ENCODE results near the gene C2orf81. TPM values are rescaled to one million over a fixed set of nuclear protein-coding genes. Genes with fewer than 3 reads are reported as not detected.
"Not testable (repeated sequence)": the region's sequence is repeated elsewhere in the genome, so short reads cannot be mapped to it uniquely, and the experiment has no call there.

Gene C2orf81
- total and polyA plus RNA-seq, 12 donors, result 0.36 to 7.1 (median 1.8) TPM

GRCh38 chr2:74462054-74462785, 40.8 kb upstream of the C2orf81 start:
- Histone ChIP-seq H3K36me3 (replicated peaks in 1 of 2) (peaks cover 0 to 20% of the 10 kb centered on the region in 2 donors), H3K9me3 (replicated peaks in 1 of 3) (no peaks in the 10 kb centered on the region), H3K4me3 (no peak overlapping the region), H3K27me3 (no peaks in the 10 kb centered on the region), H3K27ac (no peak overlapping the region), H3K4me1 (replicated peaks in 1 of 2) (peaks cover 13 to 25% of the 10 kb centered on the region in 2 donors)
- 90 to 92% (median 91%) methylated on average over 14 to 20 of the region's 20 CpGs for WGBS, 4 donors
- TF ChIP-seq POLR2A (IDR thresholded peaks at IDR 0.05), result no peak
- TF ChIP-seq, protein P1, sequence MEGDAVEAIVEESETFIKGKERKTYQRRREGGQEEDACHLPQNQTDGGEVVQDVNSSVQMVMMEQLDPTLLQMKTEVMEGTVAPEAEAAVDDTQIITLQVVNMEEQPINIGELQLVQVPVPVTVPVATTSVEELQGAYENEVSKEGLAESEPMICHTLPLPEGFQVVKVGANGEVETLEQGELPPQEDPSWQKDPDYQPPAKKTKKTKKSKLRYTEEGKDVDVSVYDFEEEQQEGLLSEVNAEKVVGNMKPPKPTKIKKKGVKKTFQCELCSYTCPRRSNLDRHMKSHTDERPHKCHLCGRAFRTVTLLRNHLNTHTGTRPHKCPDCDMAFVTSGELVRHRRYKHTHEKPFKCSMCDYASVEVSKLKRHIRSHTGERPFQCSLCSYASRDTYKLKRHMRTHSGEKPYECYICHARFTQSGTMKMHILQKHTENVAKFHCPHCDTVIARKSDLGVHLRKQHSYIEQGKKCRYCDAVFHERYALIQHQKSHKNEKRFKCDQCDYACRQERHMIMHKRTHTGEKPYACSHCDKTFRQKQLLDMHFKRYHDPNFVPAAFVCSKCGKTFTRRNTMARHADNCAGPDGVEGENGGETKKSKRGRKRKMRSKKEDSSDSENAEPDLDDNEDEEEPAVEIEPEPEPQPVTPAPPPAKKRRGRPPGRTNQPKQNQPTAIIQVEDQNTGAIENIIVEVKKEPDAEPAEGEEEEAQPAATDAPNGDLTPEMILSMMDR (IDR thresholded peaks at IDR 0.05), result no peak
- no peak for DNase-seq
- intact Hi-C loops (cut with DNase I), result no loop called here

GRCh38 chr2:74461187-74462053, 40.0 kb upstream of the C2orf81 start:
- intact Hi-C loops (cut with DNase I), result no loop called here
- WGBS, 4 donors, result 89 to 96% (median 92%) methylated on average over 18 to 27 of the region's 27 CpGs
- no peak for DNase-seq

DNA sequence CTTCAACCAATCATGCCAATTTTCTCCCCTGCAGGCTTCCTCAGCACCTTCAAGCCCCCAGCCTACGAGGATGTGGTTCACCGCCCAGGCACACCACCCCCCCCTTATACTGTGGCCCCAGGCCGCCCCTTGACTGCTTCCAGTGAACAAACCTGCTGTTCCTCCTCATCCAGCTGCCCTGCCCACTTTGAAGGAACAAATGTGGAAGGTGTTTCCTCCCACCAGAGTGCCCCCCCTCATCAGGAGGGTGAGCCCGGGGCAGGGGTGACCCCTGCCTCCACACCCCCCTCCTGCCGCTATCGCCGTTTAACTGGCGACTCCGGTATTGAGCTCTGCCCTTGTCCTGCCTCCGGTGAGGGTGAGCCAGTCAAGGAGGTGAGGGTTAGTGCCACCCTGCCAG, 38.8 kb upstream of the C2orf81 start:
- peaks cover 18 to 40% of the 10 kb centered on the region in 2 donors for H3K4me1 ChIP-seq (replicated peaks in 1 of 2)
- H3K9me3 ChIP-seq (replicated peaks in 1 of 3); intact Hi-C loops (cut with DNase I); H3K27ac ChIP-seq; DNase-seq; H3K4me3 ChIP-seq; H3K27me3 ChIP-seq: not testable (repeated sequence)
- H3K36me3 ChIP-seq (replicated peaks in 1 of 2), result peaks cover 0 to 20% of the 10 kb centered on the region in 2 donors
- 71 to 83% (median 76%) methylated on average over 5 to 10 of the region's 10 CpGs for WGBS, 4 donors

More at GRCh38 chr2:74461187-74462053, 40.0 kb upstream of the C2orf81 start:
- Histone ChIP-seq H3K4me3 (no peak overlapping the region), H3K9me3 (replicated peaks in 1 of 3) (no peaks in the 10 kb centered on the region), H3K4me1 (replicated peaks in 1 of 2) (peaks cover 13 to 32% of the 10 kb centered on the region in 2 donors), H3K36me3 (replicated peaks in 1 of 2) (peaks cover 0 to 20% of the 10 kb centered on the region in 2 donors), H3K27me3 (no peaks in the 10 kb centered on the region), H3K27ac (no peak overlapping the region)
- TF ChIP-seq POLR2A (IDR thresholded peaks at IDR 0.05), result no peak
- TF ChIP-seq, protein P1 (IDR thresholded peaks at IDR 0.05), result peak in 1 of 6 experiments; percentile 17

DNA sequence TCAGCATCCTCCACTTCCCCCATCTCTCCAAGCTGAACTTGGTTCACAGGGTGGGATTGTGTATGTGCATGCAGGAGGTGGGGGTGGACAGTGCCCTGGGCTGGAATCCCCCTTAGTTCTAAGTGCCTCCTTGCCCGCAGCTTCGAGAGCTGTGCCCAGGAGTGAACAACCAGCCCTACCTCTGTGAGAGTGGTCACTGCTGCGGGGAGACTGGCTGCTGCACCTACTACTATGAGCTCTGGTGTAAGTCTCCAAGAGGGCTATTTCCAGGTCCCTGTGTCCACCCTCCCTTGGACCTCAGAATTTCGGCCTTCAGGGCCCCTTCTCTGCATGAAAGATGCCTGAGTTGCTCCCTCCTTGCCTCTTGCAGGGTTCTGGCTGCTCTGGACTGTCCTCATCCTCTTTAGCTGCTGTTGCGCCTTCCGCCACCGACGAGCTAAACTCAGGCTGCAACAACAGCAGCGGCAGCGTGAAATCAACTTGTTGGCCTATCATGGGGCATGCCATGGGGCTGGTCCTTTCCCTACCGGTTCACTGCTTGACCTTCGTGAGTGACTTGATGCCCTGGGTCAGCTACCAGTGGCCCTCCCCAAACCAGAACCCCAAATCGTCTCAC, 38.2 kb upstream of the C2orf81 start:
- H3K4me3 ChIP-seq; H3K9me3 ChIP-seq (replicated peaks in 1 of 3); DNase-seq; H3K27me3 ChIP-seq; H3K27ac ChIP-seq; intact Hi-C loops (cut with DNase I): not testable (repeated sequence)
- Histone ChIP-seq H3K36me3 (replicated peaks in 1 of 2) (peaks cover 0 to 20% of the 10 kb centered on the region in 2 donors), H3K4me1 (replicated peaks in 1 of 2) (peaks cover 19 to 40% of the 10 kb centered on the region in 2 donors)
- 73 to 87% (median 77%) methylated on average over 10 to 13 of the region's 13 CpGs for WGBS, 4 donors

DNA sequence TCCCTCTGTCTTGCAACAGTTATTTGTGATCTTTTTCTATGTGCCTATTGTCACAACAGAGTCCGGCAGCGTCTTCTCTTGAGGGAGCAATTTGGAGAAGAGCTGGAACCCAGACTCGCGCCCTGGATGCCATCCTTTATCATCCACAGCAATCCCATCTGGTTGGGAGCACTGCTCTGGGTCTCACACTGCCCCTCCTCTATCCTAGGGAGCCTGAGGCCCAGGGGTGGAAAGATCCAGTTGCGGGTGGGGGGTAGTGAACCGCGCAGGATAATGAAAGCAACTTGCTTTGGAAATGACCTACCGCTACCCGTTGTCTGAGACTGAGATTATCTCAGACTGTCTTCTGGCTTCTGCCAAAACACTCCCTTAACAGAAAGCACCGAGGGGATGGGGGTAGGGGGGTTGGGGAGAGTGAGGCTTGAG, 37.5 kb upstream of the C2orf81 start:
- TF ChIP-seq POLR2A (IDR thresholded peaks at IDR 0.05), result no peak
- TF ChIP-seq, protein P1 (IDR thresholded peaks at IDR 0.05), result no peak
- Histone ChIP-seq H3K27ac (peak overlapping the region in 3 of 5 donors; percentile 74 to 88 (median 75)), H3K36me3 (replicated peaks in 1 of 2) (peaks cover 0 to 20% of the 10 kb centered on the region in 2 donors), H3K9me3 (replicated peaks in 1 of 3) (no peaks in the 10 kb centered on the region), H3K4me1 (replicated peaks in 1 of 2) (peaks cover 14 to 33% of the 10 kb centered on the region in 2 donors), H3K27me3 (no peaks in the 10 kb centered on the region), H3K4me3 (peak overlapping the region in 3 of 4 donors; percentile 13 to 73 (median 60))
- WGBS, 4 donors, result 1 to 4% (median 2%) methylated on average over 10 of the region's 10 CpGs
- intact Hi-C loops (cut with DNase I), result no loop called here
- peak in 1 of 7 donors; percentile 71 for DNase-seq

All from adrenal gland (tissue), 12 donors.